Activated CD8-positive, alpha-beta T cell treated with anti-CD3 and anti-CD28 coated beads, Interleukin-2, amount 10 ng/mL, durations not matched to agents 7 days and 5 days (primary cell): ENCODE data around the gene TBX21. TPM values are rescaled to one million over a fixed set of nuclear protein-coding genes. Genes with fewer than 3 reads are reported as not detected.
A peak's percentile ranks its signal among the peaks of the same experiment; 100 is the strongest.

Experiments
- ATAC-seq: fragments of 150-1000 bp; cut with Tn5 transposase; one replicate; pipeline ENCODE4 v1.10.0; 2021; ENCODE audit warnings: moderate library complexity
- CTCF ChIA-PET: fragments of 350-600 bp; sonication (Branson Sonifier 250); formaldehyde crosslinking; loops from one replicate; lab custom pipeline; 2021; ENCODE audit warnings: antibody characterized with exemption; lab: Charles Lee
- POLR2A ChIA-PET: fragments of 350-600 bp; sonication (Branson Sonifier 250); formaldehyde crosslinking; loops from one replicate; lab custom pipeline; 2021; ENCODE audit warnings: antibody characterized with exemption; lab: Charles Lee
- DNase-seq: peaks from one replicate; pipeline ENCODE4 v3.0.0-alpha.2; 2020
- H3K27ac Mint-ChIP-seq: one replicate; pipeline ENCODE4 v1.8.0; 2021; ENCODE audit warnings: mild to moderate bottlenecking, mixed read lengths
- H3K27me3 Mint-ChIP-seq: one replicate; pipeline ENCODE4 v1.8.0; 2021; ENCODE audit warnings: low read depth, mixed read lengths
- H3K36me3 Mint-ChIP-seq: one replicate; pipeline ENCODE4 v1.8.0; 2021; ENCODE audit warnings: low read depth, mixed read lengths
- H3K4me1 Mint-ChIP-seq: one replicate; pipeline ENCODE4 v1.8.0; 2021; ENCODE audit warnings: low read depth, mixed read lengths
- H3K4me3 Mint-ChIP-seq: one replicate; pipeline ENCODE4 v1.8.0; 2021; ENCODE audit warnings: mild to moderate bottlenecking, mixed read lengths
- H3K9me3 Mint-ChIP-seq: one replicate; pipeline ENCODE4 v1.8.0; 2022; ENCODE audit warnings: mixed read lengths; ENCODE audit not compliant: insufficient read depth
- total RNA-seq, 2 experiments: library from RNA; stranded (reverse); gene quantifications; one replicate each; pipeline ENCODE4 v1.2.3, GENCODE V29; 2021

Gene TBX21
- total RNA-seq, 2 experiments from 2014 or later = 27.4 to 27.5 TPM

DNA sequence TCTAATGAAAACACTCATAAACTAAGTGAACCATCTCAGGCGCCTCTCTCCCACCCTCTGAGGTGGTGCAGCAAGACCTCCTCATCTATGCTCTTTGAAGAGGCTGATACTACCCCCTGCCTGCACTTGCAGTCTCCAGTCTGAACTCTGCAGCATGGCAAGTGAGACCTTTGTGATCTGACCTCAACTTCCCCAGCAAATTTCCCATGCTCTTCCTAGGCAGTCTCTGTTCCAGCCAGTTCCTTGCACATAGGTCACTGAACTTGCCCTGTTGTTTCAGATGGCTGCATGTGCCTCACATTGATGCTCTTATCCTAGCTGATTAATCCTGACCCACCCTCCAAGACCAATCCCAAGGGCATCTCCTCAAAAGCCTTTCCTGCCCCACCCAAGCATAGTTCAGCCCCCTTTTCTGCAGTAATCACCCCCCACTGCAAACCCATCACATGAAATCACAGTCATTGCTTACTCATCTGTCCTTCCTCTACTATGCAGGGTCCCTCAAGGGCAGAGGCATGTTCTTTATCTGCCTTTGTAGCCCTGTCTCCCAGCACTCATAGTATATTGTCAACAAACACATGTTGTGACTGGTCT is 42.0 kb downstream of the TBX21 start:
- no peaks in the 10 kb centered on the region for H3K9me3 Mint-ChIP-seq
- POLR2A ChIA-PET = no interaction called here
- DNase-seq (no peak), ATAC-seq (no peak)
- no peaks in the 10 kb centered on the region for H3K4me1 Mint-ChIP-seq
- CTCF ChIA-PET = interaction anchor here (1.0 to 1.4 kb wide), 2 partner anchors 21 to 48 kb away, joined by 3 to 4 read pairs; no protein-coding TSS in a partner anchor
- no peak overlapping the region for H3K27ac Mint-ChIP-seq
- H3K4me3 Mint-ChIP-seq = no peak overlapping the region
- peaks cover 42% of the 10 kb centered on the region for H3K27me3 Mint-ChIP-seq
- H3K36me3 Mint-ChIP-seq = peaks cover 1% of the 10 kb centered on the region

DNA sequence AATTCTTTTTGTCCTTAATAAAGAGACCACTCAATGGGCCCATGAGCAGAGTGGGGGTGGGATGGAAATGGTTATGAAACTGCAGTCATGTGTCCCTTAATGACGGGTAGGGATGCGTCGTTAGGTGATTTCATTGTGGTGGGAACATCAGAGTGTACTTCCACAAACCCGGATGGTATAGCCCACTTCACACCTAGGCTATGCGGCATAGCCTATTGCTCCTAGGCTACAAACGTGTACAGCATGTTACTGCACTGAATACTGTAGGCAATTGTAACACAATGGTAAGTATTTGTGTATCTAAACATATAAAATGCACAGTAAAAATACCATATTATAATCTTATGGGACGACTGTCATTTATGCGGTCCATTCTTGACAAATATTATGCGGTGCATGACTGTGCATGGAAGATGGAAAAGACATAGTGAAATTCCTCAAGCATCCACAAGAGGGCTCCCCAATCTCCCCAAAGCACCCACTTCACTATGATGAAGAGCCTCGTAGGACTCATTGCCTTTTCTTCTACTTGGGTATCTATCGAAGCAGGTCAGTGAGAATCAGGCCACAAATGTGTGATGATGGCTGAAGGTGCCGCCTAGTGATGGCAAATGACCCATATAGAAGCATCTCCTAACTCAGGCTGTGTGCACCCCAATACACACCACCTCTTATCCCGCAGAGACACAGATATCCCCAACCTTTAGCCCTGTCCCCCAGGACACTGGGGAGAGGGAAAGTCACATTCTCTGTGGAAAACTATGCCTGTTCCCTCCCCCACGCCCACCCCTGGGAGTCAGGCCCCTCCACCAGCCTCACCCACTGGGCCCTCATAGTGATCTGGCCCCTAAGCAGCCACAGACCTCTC is 43.5 kb downstream of the TBX21 start:
- no peaks in the 10 kb centered on the region for H3K36me3 Mint-ChIP-seq
- H3K4me1 Mint-ChIP-seq = no peaks in the 10 kb centered on the region
- peak; percentile 60 for DNase-seq
- peak; percentile 89 for ATAC-seq
- no peak overlapping the region for H3K4me3 Mint-ChIP-seq
- no peak overlapping the region for H3K27ac Mint-ChIP-seq
- POLR2A ChIA-PET = no interaction called here
- no peaks in the 10 kb centered on the region for H3K9me3 Mint-ChIP-seq
- peaks cover 49% of the 10 kb centered on the region for H3K27me3 Mint-ChIP-seq
- CTCF ChIA-PET = interaction anchor here (0.7 to 1.4 kb wide), 5 partner anchors 11 to 113 kb away, joined by 3 to 4 read pairs (median 3); no protein-coding TSS in a partner anchor

DNA sequence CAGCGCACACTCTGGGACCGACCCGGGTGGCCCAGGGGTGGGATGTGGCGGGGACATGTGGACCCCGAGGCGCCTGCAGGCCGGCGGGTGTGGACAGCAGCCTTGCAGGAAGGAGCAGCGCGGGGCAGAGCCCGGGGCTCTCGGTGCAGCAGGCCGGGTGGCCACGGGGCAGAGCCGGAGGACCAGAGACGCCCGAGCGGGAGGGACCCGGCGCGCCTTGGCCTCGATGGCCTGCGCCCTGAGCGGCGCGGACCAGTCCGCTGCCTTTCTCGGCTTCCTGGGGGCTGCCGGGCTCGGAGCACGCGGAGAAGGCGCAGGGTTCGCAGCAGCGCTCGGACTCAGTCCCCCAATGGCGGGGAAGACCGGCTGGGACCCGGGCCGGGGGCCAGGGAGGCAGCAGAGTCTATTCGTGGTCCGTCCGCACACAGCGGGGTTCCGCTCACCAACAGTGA is 45.2 kb downstream of the TBX21 start:
- H3K9me3 Mint-ChIP-seq = no peaks in the 10 kb centered on the region
- H3K4me3 Mint-ChIP-seq = no peak overlapping the region
- DNase-seq (no peak), ATAC-seq (no peak)
- CTCF ChIA-PET = interaction anchor here (1.4 kb wide), 1 partner anchor 10 kb away, joined by 3 read pairs; no protein-coding TSS in a partner anchor
- H3K36me3 Mint-ChIP-seq = no peaks in the 10 kb centered on the region
- POLR2A ChIA-PET = no interaction called here
- H3K27ac Mint-ChIP-seq = no peak overlapping the region
- peaks cover 52% of the 10 kb centered on the region for H3K27me3 Mint-ChIP-seq
- H3K4me1 Mint-ChIP-seq = no peaks in the 10 kb centered on the region

DNA sequence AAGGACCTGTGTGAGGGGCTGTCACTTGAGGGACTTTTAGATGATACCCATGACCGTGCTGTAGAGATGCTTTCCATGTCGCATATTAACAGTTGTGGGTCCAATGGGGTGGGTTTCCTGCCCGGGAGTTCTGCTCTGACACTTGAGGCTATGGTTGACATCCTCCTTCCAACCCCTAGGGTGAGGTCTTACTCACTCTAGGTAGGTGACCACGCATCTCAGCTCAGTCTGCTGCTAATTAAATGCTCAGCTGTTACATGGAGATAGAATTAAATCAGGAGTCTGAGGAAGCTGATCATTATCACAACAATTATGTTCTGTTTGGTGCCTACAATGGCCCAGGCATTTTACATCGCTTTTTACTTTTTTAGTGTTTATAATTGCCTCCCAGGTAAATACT is 48.4 kb downstream of the TBX21 start:
- ATAC-seq = no peak
- Mint-ChIP-seq H3K27ac (no peak overlapping the region), H3K4me1 (no peaks in the 10 kb centered on the region), H3K27me3 (peaks cover 44% of the 10 kb centered on the region), H3K4me3 (no peak overlapping the region), H3K36me3 (no peaks in the 10 kb centered on the region), H3K9me3 (no peaks in the 10 kb centered on the region)
- DNase-seq = no peak
- ChIA-PET CTCF (no interaction called here), POLR2A (no interaction called here)

DNA sequence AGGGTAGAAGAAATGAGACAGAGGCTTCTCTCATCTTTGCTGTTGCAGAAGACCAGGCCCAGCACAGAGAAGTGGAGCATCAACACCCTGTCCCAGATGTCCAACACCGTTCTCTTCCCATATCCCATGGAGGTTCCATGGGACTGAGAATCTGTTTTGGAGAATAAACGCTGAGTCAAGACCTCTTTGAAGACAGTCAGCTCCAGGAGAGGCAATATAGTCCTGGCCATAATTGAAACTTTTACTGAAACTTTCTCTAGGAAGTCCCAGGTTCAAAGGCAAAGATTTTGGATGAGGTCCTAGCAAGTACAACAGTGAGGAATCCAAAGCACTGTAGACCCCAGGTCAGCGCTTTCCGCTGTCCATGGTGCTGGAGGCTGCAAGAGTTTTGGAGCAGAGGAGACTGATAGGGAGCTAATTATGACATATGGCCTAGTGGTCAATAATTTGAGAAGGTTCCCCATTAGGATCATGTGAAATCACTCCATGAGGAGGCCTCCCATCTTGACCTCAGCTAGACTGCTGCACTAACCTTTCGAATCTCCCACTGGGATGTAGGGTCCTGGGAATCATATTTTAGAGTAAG is 52.6 kb downstream of the TBX21 start:
- ATAC-seq (peak; percentile 62), DNase-seq (peak; percentile 72)
- H3K9me3 Mint-ChIP-seq = no peaks in the 10 kb centered on the region
- H3K27me3 Mint-ChIP-seq = peaks cover 50% of the 10 kb centered on the region
- POLR2A ChIA-PET = interaction anchor here (1.3 to 1.5 kb wide), 2 partner anchors 14 to 50 kb away, joined by 3 to 4 read pairs; no protein-coding TSS in a partner anchor
- peaks cover 9% of the 10 kb centered on the region for H3K4me1 Mint-ChIP-seq
- no peak overlapping the region for H3K4me3 Mint-ChIP-seq
- H3K27ac Mint-ChIP-seq = no peak overlapping the region
- CTCF ChIA-PET = interaction anchor here (0.8 to 1.6 kb wide), 4 partner anchors 16 to 122 kb away, joined by 3 to 6 read pairs (median 3); partner anchors contain the start of genes LRRC46 and MRPL10
- H3K36me3 Mint-ChIP-seq = no peaks in the 10 kb centered on the region

DNA sequence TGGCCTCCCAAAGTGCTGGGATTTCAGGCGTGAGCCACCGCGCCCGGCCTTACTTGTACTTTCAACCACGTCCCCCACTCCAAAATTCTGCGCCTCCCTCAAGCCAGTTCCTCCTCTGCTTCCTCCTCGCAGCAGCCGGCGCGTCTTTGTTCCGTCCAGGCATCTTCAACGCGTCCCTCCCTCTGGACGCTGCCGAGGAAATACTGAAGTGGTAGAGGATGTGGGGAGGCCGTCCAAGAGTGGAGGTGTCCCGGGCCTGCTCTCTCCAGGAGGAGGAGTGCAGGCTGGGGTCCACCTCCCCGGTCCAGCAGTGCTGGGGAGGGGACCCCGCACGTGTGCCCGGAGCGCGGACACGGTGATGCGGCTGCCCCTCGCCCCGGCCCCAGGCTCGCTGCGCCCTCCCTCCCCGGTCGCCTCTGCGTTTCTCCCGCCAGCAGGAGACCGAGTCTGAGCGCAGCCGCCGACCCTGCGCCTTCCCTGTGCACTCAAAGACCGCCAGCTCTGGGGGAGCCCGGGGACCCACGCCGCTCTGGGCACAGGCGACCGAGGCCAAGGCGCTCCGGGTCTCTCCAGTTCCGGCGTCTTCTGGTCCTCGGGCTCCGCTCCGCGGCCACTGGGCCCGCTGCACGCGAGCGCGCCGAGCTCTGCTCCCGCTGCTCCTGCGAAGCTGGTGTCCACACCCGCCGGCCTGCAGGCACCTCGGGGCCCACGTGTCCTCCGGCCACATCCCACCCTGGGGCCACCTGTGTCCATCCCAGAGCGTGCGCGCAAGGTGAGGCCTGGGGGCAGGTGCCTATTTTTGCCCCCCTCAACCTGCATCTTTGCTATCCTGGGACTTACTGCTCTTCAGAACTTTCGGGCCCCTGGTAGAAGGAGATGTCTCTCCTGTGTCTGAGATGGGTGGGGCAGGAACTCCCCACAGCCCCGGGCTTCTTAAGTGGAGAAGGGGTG is 56.9 kb downstream of the TBX21 start:
- peak overlapping the region; percentile 57 for H3K4me3 Mint-ChIP-seq
- POLR2A ChIA-PET = no interaction called here
- CTCF ChIA-PET = interaction anchor here (0.6 to 2.1 kb wide), 21 partner anchors 20 to 145 kb away, joined by 3 to 16 read pairs (median 3); partner anchors contain the start of gene TBX21
- DNase-seq = peak; percentile 61
- H3K27ac Mint-ChIP-seq = no peak overlapping the region
- no peaks in the 10 kb centered on the region for H3K36me3 Mint-ChIP-seq
- H3K27me3 Mint-ChIP-seq = peaks cover 48% of the 10 kb centered on the region
- no peaks in the 10 kb centered on the region for H3K9me3 Mint-ChIP-seq
- ATAC-seq = peak; percentile 90
- peaks cover 10% of the 10 kb centered on the region for H3K4me1 Mint-ChIP-seq

DNA sequence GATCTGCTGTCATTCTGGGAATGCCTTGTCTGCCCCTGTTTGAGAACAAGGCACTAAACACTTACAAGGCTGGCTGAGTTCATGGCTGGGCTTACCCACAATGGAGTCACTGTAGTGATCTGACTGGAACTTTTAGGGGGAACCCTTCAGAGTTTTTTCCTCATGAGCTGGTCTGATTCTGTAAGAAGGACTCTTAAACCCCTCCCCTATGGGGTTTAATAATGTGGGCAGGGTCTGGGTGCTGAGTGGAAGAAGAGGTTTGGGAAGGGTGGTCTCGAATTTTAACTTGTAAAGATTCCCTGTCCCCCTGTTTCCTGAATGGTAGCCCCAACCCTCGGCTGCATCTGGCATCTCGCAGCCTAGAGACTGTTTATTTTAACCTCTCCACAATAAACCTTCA is 58.0 kb downstream of the TBX21 start:
- ATAC-seq (no peak), DNase-seq (no peak)
- no peak overlapping the region for H3K27ac Mint-ChIP-seq
- H3K4me3 Mint-ChIP-seq = no peak overlapping the region
- H3K36me3 Mint-ChIP-seq = no peaks in the 10 kb centered on the region
- ChIA-PET CTCF (interaction anchor here (0.6 to 2.1 kb wide), 2 partner anchors 92 to 93 kb away, joined by 3 to 10 read pairs; no protein-coding TSS in a partner anchor), POLR2A (no interaction called here)
- no peaks in the 10 kb centered on the region for H3K9me3 Mint-ChIP-seq
- H3K27me3 Mint-ChIP-seq = peaks cover 49% of the 10 kb centered on the region
- peaks cover 10% of the 10 kb centered on the region for H3K4me1 Mint-ChIP-seq

DNA sequence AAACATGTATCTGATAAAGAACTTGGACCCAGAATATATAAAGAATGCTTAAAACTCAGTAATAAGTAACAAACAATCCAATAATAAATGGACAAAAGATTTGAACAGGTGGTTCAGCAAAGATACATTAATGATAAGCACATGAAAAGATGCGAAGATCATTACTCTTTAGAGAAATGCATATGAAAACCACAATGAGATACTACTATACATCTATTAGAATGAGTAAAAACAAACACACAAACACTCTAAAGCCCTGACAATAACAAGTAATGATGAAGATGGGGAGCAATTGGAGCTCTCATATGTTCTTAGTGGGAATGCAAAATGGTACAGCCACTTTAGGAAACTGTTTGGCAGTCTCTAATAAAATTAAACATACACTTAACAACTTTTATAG is 59.4 kb downstream of the TBX21 start:
- ChIA-PET POLR2A (interaction anchor here (0.6 to 1.0 kb wide), 3 partner anchors 54 to 103 kb away, joined by 3 read pairs; no protein-coding TSS in a partner anchor), CTCF (interaction anchor here (1.4 to 1.6 kb wide), 2 partner anchors 9 to 50 kb away, joined by 3 to 4 read pairs; no protein-coding TSS in a partner anchor)
- ATAC-seq (no peak), DNase-seq (no peak)
- Mint-ChIP-seq H3K36me3 (no peaks in the 10 kb centered on the region), H3K9me3 (no peaks in the 10 kb centered on the region), H3K4me1 (peaks cover 10% of the 10 kb centered on the region), H3K4me3 (no peak overlapping the region), H3K27me3 (peaks cover 49% of the 10 kb centered on the region), H3K27ac (no peak overlapping the region)

DNA sequence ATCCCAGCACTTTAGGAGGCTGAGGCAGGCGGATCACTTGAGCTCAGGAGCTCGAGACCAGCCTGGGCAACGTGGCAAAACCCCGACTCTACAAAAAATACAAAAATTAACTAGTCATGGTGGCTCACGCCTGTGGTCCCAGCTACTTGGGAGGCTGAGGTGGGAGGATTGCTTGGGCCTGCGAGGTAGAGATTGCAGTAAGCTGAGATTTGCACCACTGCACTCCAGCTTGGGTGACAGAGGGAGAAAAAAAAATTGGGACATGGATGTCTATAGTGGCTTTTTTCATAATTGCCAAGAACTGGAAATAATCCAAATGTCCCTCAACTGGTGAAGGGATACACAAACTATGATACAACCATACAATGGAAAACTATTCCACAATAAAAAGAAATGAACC is 59.9 kb downstream of the TBX21 start:
- ATAC-seq (no peak), DNase-seq (no peak)
- no peak overlapping the region for H3K27ac Mint-ChIP-seq
- ChIA-PET POLR2A (interaction anchor here (1.0 kb wide), 1 partner anchor 102 kb away, joined by 3 read pairs; no protein-coding TSS in a partner anchor), CTCF (interaction anchor here (1.4 to 1.6 kb wide), 2 partner anchors 9 to 51 kb away, joined by 3 to 4 read pairs; no protein-coding TSS in a partner anchor)
- peaks cover 46% of the 10 kb centered on the region for H3K27me3 Mint-ChIP-seq
- peaks cover 10% of the 10 kb centered on the region for H3K4me1 Mint-ChIP-seq
- H3K4me3 Mint-ChIP-seq = no peak overlapping the region
- no peaks in the 10 kb centered on the region for H3K9me3 Mint-ChIP-seq
- no peaks in the 10 kb centered on the region for H3K36me3 Mint-ChIP-seq
